HG03064 (cell line): ENCODE results near the gene TMEM120A.

Experiments used
- ATAC-seq: cut with Tn5 transposase; IDR thresholded peaks from one replicate; pipeline ENCODE4 v1.9.1; 2021; ENCODE audit warnings: low read depth; ENCODE audit not compliant: unreplicated experiment

The TMEM120A gene

GRCh38 chr7:75962607-75963380, 31.6 kb downstream of the TMEM120A start:
- no peak for ATAC-seq

DNA sequence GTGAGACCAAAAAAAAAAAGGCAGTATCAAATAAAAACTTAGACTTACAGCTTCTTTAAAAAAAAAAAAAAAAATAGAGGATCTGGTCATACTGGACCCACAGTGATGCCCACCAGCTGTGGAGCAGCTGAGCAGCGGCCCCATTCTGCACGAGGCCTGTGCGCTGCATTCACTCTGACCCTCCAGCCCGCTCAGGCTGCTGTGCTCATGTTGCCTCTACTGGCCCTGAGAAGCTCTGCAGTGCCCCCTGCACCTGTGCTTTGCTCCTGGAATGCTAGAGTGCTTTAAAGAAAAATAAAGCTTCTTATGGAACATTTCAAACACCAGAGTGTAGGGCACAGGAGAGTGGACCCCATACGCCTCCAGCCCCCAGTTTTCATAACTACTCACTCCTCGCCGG, 33.2 kb downstream of the TMEM120A start:
- ATAC-seq, result no peak

DNA sequence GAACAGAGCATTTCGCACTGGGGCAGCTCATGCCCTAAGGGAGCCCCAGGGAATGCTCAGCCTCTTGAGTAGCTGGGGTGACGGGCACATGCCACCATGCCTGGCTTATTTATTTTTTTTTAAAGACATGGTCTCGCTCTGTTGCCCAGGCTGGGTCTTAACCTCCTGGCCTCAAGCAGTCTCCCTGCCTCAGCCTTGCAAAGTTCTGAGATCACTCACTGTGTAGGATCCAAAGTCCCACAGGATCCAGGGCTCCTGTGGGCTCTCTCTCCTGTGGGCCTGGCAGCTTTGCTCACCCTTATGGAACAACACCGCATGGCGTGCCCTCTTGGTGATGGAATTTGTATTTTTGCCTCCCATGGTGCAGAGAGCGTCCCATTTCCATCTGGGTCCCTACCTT, 34.0 kb downstream of the TMEM120A start:
- ATAC-seq, result no peak

- ATAC-seq, result no peak
Observed at GRCh38 chr7:75958802-75959543, 35.4 kb downstream of the TMEM120A start.

DNA sequence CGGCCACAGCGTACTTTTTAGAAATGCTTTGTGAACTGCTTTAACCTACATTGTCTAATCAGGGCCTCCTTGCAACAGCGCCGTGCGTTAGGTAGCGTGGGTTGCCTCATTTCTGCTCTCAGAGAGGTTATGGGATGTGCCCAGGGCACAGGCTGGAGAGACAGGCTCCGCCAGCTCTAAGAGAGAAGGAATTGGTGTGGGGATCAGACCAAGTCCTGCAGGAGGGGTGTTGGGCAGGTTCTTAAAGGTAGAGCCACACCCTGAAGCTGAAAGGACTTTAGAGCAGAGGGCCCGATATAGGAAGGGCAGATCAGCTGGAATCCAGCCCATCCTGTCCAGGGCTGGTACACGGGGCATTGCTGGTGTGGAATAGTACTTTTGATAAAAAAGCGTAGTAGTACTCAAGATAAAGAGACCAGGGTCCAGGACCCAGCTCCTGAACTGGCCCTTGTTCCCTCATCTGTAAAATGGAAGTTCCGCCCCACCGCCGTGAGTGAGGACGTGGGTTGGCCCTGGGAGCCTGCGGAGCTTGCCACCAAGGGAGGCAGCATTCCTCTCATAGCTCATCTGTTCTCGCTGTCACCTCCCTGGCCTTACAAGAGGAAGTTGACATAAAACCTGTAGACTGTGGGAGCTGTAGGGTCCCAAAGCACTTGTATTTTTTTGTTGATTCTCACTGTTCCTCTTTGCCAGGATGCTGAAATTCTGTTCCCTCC, 37.2 kb downstream of the TMEM120A start:
- ATAC-seq, result no peak

- no peak for ATAC-seq
Observed at GRCh38 chr7:75955331-75955955, 39.0 kb downstream of the TMEM120A start.

- ATAC-seq, result no peak
Observed at GRCh38 chr7:75953931-75954330, 40.5 kb downstream of the TMEM120A start.

DNA sequence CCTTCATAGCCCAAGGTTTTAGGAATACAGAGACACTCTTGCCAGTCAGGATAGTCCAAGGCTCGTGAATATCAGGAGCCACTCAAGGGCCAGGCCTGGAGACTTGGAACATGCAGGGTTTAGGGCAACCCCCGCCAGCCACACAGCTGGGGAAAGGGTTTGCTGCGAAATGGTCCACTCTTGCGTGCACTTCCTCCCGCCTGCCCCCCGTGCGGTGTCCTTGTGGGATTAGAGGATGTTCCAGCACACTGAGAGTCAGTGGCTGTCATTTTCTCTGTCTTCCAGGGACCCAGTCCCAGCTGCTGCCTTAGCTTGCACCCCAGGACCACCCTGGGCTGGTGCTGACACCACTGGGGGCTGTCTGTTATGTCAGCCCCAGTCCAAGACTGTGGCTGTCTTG, 41.0 kb downstream of the TMEM120A start:
- no peak for ATAC-seq

DNA sequence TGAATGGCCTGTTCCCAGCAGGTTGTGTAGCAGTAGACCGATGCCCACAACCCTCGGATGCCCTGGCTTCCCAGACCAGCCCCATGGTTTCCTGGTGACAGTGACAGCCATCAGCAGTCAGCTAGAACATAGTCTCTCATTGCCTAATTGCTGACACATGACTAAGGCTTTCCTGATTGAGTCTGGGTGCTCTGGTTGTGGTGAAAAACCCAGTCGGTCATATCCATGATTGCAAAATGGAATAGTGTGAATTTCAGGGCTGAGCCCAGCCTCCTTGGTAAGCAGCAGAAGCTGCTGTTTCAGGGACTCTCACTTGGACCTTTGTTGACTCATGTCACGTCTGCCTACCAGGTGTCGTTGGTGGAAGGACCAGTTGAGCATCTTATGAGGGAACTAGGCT, 42.9 kb downstream of the TMEM120A start:
- ATAC-seq, result no peak

- ATAC-seq, result no peak
Observed at GRCh38 chr7:75950111-75950681, 44.2 kb downstream of the TMEM120A start.

GRCh38 chr7:75948179-75948578, 46.2 kb downstream of the TMEM120A start:
- no peak for ATAC-seq

GRCh38 chr7:75946207-75946855, 48.1 kb downstream of the TMEM120A start:
- no peak for ATAC-seq

GRCh38 chr7:75945297-75946168, 48.9 kb downstream of the TMEM120A start:
- ATAC-seq, result no peak

DNA sequence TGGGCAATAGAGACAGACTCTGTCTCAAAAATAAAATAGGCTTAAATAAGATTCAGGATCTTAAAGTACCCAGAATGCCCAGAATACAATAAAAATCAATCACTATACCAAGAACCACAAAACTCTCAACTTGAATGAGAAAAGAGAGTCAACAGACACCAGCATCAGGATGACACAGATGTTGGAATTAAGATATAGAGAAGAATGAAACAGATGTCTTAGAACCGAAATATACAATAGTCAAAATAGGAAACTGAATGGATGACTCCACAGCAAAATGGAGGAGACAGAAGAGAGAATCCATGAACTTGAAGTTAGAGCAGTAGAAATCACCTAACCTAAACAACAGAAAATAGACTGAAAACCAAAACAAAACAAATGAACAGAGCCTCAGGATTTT, 49.9 kb downstream of the TMEM120A start:
- ATAC-seq, result no peak

DNA sequence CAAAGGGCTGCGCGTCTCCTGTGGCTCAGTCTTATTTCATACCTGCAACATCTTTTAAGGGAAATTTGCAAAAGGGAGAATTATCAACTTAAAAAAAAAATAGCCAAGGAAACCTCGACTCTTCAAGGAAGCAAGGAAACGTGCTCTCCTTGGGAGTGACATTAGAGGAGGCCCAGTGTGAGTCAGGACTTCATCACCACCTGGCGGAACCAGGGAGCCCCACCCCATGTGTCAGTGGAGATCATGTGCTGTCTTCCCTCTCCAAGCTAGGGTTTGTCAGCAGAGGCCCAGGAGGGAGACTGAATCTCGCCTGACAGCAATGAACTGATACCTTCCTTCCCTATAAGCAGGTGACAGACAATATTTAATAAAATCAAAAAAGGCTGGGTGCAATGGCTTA, 50.5 kb downstream of the TMEM120A start:
- ATAC-seq, result no peak

DNA sequence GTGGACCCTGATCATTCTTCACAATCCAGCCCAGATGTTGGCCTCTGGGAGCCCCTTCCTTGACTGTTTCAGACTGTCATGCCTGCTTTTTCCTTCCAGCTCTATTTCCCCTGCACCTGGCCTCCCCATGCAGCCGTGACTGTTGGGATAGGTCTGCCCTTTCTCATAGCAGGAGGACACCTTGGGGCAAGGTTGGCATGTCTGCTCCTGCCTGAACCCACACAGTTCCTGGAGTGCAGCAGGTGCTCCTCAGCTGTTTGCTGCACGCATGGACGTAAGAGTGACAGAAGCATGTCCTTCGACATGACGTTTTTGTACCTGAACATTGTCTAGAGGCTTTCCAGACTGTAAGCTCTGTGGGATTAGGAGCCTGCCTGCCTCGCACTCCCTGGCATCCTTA, 55.5 kb downstream of the TMEM120A start:
- no peak for ATAC-seq

- no peak for ATAC-seq
Observed at GRCh38 chr7:75937958-75938786, 56.2 kb downstream of the TMEM120A start.
